Measurements from ENCODE around the gene NAT10.

Gene NAT10

DNA sequence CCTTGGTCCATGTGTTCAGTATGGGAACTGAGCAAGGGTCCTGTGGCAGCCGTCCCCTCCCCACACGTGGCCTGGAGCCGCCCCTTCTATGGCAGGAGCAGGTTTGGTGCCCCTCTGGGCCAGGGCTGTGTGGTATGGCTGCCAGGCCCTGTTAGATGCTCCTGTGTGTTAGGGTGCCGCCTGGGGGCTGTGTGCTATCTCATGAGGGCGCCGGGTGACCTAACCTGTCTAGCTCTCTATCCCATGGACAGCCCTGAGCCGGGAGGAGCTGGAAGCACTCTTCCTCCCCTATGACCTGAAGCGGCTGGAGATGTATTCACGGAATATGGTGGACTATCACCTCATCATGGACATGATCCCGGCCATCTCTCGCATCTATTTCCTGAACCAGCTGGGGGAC, 34.7 kb downstream of the NAT10 start:
- H3K79me2 ChIP-seq, result no peaks in the 10 kb centered on the region
- no peaks in the 10 kb centered on the region for H3K4me1 ChIP-seq
- H3K9me3 ChIP-seq (ENCODE audit: control insufficient read depth, low read length), result no peaks in the 10 kb centered on the region
- H2AFZ ChIP-seq, result no peak overlapping the region
- H3K36me3 ChIP-seq (ENCODE audit: control insufficient read depth, insufficient read depth, low read length), result no peaks in the 10 kb centered on the region
- H3K27ac ChIP-seq, result no peak overlapping the region
- H3K4me2 ChIP-seq (ENCODE audit: low read length), result no peak overlapping the region
- H3K4me3 ChIP-seq (ENCODE audit: low read depth, low read length), result no peak overlapping the region
- H3K9ac ChIP-seq, result no peak overlapping the region
- TF ChIP-seq CTCF (IDR thresholded peaks at IDR 0.05), result no peak
- no peaks in the 10 kb centered on the region for H3K27me3 ChIP-seq (ENCODE audit: control insufficient read depth, insufficient read depth, low read length)

GRCh38 chr11:34143048-34143447, 37.6 kb downstream of the NAT10 start:
- no peak for TF ChIP-seq CTCF (IDR thresholded peaks at IDR 0.05)
- Histone ChIP-seq H2AFZ (no peak overlapping the region), H3K27ac (no peak overlapping the region), H3K4me2 (ENCODE audit: low read length) (no peak overlapping the region), H3K27me3 (ENCODE audit: control insufficient read depth, insufficient read depth, low read length) (no peaks in the 10 kb centered on the region), H3K79me2 (no peaks in the 10 kb centered on the region), H3K9me3 (ENCODE audit: control insufficient read depth, low read length) (no peaks in the 10 kb centered on the region), H3K36me3 (ENCODE audit: control insufficient read depth, insufficient read depth, low read length) (no peaks in the 10 kb centered on the region), H3K4me3 (ENCODE audit: low read depth, low read length) (no peak overlapping the region), H3K9ac (no peak overlapping the region), H3K4me1 (no peaks in the 10 kb centered on the region)

GRCh38 chr11:34145073-34145472, 39.6 kb downstream of the NAT10 start:
- H3K27ac ChIP-seq, result no peak overlapping the region
- no peak overlapping the region for H3K9ac ChIP-seq
- H2AFZ ChIP-seq, result no peak overlapping the region
- no peaks in the 10 kb centered on the region for H3K4me1 ChIP-seq
- no peaks in the 10 kb centered on the region for H3K9me3 ChIP-seq (ENCODE audit: control insufficient read depth, low read length)
- no peak overlapping the region for H3K4me2 ChIP-seq (ENCODE audit: low read length)
- H3K4me3 ChIP-seq (ENCODE audit: low read depth, low read length), result no peak overlapping the region
- no peaks in the 10 kb centered on the region for H3K36me3 ChIP-seq (ENCODE audit: control insufficient read depth, insufficient read depth, low read length)
- no peaks in the 10 kb centered on the region for H3K79me2 ChIP-seq
- no peaks in the 10 kb centered on the region for H3K27me3 ChIP-seq (ENCODE audit: control insufficient read depth, insufficient read depth, low read length)
- TF ChIP-seq CTCF (IDR thresholded peaks at IDR 0.05), result no peak

DNA sequence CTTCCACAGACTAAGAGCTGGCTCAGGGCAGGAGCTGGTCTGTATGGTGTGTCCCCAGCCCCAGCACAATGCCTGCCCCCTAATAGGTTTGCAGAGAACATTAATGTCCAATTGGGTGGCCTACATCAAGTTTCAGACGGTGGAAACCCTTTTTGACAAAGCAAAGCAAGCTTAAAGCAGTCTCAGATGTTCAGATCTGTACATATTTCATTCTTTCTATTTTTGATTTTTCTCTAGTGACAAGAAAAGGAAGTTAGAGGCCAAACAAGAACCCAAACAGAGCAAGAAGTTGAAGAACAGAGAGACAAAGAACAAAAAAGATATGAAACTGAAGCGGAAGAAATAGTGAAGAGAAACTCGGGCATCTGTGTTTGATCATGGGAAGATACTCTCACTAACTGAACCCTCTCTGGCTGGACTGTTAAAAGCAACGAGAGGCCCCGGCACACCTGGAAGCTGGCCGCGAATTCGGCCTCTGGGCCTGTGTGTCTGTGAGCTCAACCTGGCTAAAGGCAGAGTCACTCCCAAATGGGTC, 40.5 kb downstream of the NAT10 start:
- H3K4me2 ChIP-seq (ENCODE audit: low read length), result no peak overlapping the region
- no peaks in the 10 kb centered on the region for H3K9me3 ChIP-seq (ENCODE audit: control insufficient read depth, low read length)
- H3K9ac ChIP-seq, result no peak overlapping the region
- H3K36me3 ChIP-seq (ENCODE audit: control insufficient read depth, insufficient read depth, low read length), result no peaks in the 10 kb centered on the region
- no peaks in the 10 kb centered on the region for H3K27me3 ChIP-seq (ENCODE audit: control insufficient read depth, insufficient read depth, low read length)
- H3K79me2 ChIP-seq, result no peaks in the 10 kb centered on the region
- H2AFZ ChIP-seq, result no peak overlapping the region
- H3K27ac ChIP-seq, result no peak overlapping the region
- no peaks in the 10 kb centered on the region for H3K4me1 ChIP-seq
- H3K4me3 ChIP-seq (ENCODE audit: low read depth, low read length), result no peak overlapping the region
- TF ChIP-seq CTCF (IDR thresholded peaks at IDR 0.05), result no peak

DNA sequence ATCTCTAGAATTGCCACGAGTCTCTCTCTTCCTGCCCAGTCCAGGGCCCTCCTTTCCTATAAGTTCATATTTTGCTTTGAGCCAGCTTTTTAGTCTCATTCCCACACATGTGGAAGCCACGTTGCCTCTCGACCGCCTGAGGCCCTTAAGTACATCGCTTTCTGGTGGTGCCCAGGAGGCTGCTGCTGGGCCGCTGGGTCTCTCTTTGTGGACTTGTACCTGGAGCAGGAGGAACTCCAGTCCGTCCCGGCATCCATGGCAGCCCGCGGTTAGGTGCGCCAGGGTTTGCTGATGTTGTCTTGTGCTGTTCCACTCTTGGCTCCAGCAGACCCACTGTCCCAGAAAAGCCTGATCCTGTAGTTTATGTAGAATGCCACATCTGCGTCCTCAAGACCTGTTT, 41.0 kb downstream of the NAT10 start:
- Histone ChIP-seq H3K9ac (no peak overlapping the region), H3K27ac (no peak overlapping the region), H3K79me2 (no peaks in the 10 kb centered on the region), H3K4me2 (ENCODE audit: low read length) (no peak overlapping the region), H3K36me3 (ENCODE audit: control insufficient read depth, insufficient read depth, low read length) (no peaks in the 10 kb centered on the region), H2AFZ (no peak overlapping the region), H3K4me1 (no peaks in the 10 kb centered on the region), H3K27me3 (ENCODE audit: control insufficient read depth, insufficient read depth, low read length) (no peaks in the 10 kb centered on the region), H3K9me3 (ENCODE audit: control insufficient read depth, low read length) (no peaks in the 10 kb centered on the region), H3K4me3 (ENCODE audit: low read depth, low read length) (no peak overlapping the region)
- TF ChIP-seq CTCF (IDR thresholded peaks at IDR 0.05), result no peak

Data from parathyroid adenoma (tissue), 2 donors.